ENCODE measurements around the gene RPAP2. TPM values are rescaled to one million over a fixed set of nuclear protein-coding genes. Genes with fewer than 3 reads are reported as not detected.

Gene RPAP2
- total RNA-seq, 1 experiment from 2014 or later, result 19.8 TPM

DNA sequence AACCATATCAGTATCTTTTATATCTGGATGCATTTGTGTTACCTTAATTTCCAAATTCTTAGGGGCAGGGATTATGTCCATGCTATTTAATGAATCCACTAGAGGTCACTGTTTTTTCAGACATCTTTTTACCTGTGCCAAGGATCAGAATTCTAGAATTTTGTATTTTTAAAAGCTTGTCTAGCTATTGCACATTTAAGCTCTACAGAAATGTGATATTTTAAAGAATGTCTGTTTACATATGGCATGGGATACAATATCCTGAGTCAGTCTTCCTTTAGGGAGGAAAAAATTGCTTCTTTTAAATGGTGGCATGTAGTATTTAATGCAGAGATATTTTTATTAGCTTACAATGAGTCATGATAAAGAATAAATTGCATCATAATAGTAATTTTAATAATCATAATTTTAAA, 11.3 kb downstream of the RPAP2 start (continued):
- TF ChIP-seq, protein P1, sequence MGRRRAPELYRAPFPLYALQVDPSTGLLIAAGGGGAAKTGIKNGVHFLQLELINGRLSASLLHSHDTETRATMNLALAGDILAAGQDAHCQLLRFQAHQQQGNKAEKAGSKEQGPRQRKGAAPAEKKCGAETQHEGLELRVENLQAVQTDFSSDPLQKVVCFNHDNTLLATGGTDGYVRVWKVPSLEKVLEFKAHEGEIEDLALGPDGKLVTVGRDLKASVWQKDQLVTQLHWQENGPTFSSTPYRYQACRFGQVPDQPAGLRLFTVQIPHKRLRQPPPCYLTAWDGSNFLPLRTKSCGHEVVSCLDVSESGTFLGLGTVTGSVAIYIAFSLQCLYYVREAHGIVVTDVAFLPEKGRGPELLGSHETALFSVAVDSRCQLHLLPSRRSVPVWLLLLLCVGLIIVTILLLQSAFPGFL (CRISPR knock-in tag; IDR thresholded peaks at IDR 0.05; ENCODE audit: borderline replicate concordance), result no peak
- TF ChIP-seq, protein P2, sequence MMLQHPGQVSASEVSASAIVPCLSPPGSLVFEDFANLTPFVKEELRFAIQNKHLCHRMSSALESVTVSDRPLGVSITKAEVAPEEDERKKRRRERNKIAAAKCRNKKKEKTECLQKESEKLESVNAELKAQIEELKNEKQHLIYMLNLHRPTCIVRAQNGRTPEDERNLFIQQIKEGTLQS (CRISPR knock-in tag; conservative IDR thresholded peaks at IDR 0.05), result no peak
- no peak for TF ChIP-seq MYBL2 (CRISPR knock-in tag; IDR thresholded peaks at IDR 0.05)
- no peak for TF ChIP-seq NFYB (CRISPR knock-in tag; conservative IDR thresholded peaks at IDR 0.05; ENCODE audit: low read depth)
- TF ChIP-seq ZNF263 (CRISPR knock-in tag; IDR thresholded peaks at IDR 0.05; ENCODE audit: low read depth), result no peak
- TF ChIP-seq, protein P3, sequence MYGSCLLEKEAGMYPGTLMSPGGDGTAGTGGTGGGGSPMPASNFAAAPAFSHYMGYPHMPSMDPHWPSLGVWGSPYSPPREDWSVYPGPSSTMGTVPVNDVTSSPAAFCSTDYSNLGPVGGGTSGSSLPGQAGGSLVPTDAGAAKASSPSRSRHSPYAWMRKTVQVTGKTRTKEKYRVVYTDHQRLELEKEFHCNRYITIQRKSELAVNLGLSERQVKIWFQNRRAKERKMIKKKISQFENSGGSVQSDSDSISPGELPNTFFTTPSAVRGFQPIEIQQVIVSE (CRISPR knock-in tag; IDR thresholded peaks at IDR 0.05; ENCODE audit: borderline replicate concordance), result no peak
- no peak for TF ChIP-seq CBFB (CRISPR knock-in tag; IDR thresholded peaks at IDR 0.05; ENCODE audit: low read depth)
- no peak for TF ChIP-seq SOX15 (CRISPR knock-in tag; IDR thresholded peaks at IDR 0.05)
- no peak for TF ChIP-seq ZNF396 (CRISPR knock-in tag; IDR thresholded peaks at IDR 0.05; ENCODE audit: borderline replicate concordance)
- TF ChIP-seq SMAD3 (CRISPR knock-in tag; IDR thresholded peaks at IDR 0.05; ENCODE audit: borderline replicate concordance), result no peak
- TF ChIP-seq, protein P4, sequence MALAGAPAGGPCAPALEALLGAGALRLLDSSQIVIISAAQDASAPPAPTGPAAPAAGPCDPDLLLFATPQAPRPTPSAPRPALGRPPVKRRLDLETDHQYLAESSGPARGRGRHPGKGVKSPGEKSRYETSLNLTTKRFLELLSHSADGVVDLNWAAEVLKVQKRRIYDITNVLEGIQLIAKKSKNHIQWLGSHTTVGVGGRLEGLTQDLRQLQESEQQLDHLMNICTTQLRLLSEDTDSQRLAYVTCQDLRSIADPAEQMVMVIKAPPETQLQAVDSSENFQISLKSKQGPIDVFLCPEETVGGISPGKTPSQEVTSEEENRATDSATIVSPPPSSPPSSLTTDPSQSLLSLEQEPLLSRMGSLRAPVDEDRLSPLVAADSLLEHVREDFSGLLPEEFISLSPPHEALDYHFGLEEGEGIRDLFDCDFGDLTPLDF (CRISPR knock-in tag; IDR thresholded peaks at IDR 0.05), result no peak

DNA sequence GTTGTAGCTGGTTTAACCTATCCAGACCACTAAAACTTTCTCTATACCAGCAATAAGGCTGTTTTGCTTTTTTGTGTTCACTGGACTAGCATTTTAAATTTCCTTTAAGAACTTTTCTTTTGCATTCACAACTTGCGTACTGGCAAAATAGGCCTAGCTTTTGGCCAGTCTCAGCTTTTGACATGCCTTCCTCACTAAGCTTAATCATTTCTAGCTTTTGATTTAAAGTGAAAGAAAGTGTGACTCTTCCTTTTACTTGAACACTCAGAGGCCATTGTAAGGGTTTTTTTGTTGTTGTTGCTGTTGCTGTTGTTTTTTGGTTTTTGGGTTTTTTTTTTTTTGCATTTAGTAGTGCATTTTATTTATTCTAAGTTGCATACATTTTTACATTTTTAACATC, 15.2 kb downstream of the RPAP2 start:
- no peak for TF ChIP-seq ZNF232 (CRISPR knock-in tag; IDR thresholded peaks at IDR 0.05)
- TF ChIP-seq ZNF263 (CRISPR knock-in tag; IDR thresholded peaks at IDR 0.05; ENCODE audit: low read depth), result no peak
- TF ChIP-seq, protein P3 (CRISPR knock-in tag; IDR thresholded peaks at IDR 0.05; ENCODE audit: borderline replicate concordance), result no peak
- no peak for TF ChIP-seq SMAD3 (CRISPR knock-in tag; IDR thresholded peaks at IDR 0.05; ENCODE audit: borderline replicate concordance)
- TF ChIP-seq OVOL2 (CRISPR knock-in tag; IDR thresholded peaks at IDR 0.05; ENCODE audit: borderline replicate concordance), result no peak
- no peak for TF ChIP-seq TP53 (CRISPR knock-in tag; IDR thresholded peaks at IDR 0.05)
- TF ChIP-seq HMGA2 (CRISPR knock-in tag; IDR thresholded peaks at IDR 0.05), result no peak
- TF ChIP-seq ZNF423 (CRISPR knock-in tag; IDR thresholded peaks at IDR 0.05), result no peak
- TF ChIP-seq, protein P5, sequence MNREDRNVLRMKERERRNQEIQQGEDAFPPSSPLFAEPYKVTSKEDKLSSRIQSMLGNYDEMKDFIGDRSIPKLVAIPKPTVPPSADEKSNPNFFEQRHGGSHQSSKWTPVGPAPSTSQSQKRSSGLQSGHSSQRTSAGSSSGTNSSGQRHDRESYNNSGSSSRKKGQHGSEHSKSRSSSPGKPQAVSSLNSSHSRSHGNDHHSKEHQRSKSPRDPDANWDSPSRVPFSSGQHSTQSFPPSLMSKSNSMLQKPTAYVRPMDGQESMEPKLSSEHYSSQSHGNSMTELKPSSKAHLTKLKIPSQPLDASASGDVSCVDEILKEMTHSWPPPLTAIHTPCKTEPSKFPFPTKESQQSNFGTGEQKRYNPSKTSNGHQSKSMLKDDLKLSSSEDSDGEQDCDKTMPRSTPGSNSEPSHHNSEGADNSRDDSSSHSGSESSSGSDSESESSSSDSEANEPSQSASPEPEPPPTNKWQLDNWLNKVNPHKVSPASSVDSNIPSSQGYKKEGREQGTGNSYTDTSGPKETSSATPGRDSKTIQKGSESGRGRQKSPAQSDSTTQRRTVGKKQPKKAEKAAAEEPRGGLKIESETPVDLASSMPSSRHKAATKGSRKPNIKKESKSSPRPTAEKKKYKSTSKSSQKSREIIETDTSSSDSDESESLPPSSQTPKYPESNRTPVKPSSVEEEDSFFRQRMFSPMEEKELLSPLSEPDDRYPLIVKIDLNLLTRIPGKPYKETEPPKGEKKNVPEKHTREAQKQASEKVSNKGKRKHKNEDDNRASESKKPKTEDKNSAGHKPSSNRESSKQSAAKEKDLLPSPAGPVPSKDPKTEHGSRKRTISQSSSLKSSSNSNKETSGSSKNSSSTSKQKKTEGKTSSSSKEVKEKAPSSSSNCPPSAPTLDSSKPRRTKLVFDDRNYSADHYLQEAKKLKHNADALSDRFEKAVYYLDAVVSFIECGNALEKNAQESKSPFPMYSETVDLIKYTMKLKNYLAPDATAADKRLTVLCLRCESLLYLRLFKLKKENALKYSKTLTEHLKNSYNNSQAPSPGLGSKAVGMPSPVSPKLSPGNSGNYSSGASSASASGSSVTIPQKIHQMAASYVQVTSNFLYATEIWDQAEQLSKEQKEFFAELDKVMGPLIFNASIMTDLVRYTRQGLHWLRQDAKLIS (CRISPR knock-in tag; IDR thresholded peaks at IDR 0.05; ENCODE audit: borderline replicate concordance), result no peak
- no peak for DNase-seq (ENCODE audit: low spot score)
- H3K36me3 Mint-ChIP-seq, result peaks cover 9% of the 10 kb centered on the region
- H3K27ac Mint-ChIP-seq, result no peak overlapping the region; the same call in 1 of the 2 replicates
- CTCF ChIA-PET, result no interaction called here
- POLR2A ChIA-PET, result no interaction called here
- ATAC-seq, result no peak
- H3K27me3 Mint-ChIP-seq (ENCODE audit: low read depth), result no peaks in the 10 kb centered on the region
- H3K9me3 Mint-ChIP-seq, result no peaks in the 10 kb centered on the region
- no peaks in the 10 kb centered on the region for H3K4me1 Mint-ChIP-seq
- no peak overlapping the region for H3K4me3 Mint-ChIP-seq

Measured in WTC11 (cell line).